DOHH2 (cell line): ENCODE results near the gene ARHGAP23.

Experiments
- H3F3A ChIP-seq: fragments of 200-600 bp; sonication (generic), shearing (Covaris generic); 2 replicates; pipeline ENCODE4 v1.6.0; 2016; ENCODE audit warnings: antibody characterized with exemption, mild to moderate bottlenecking; ENCODE audit not compliant: control insufficient read depth, insufficient read depth
- H3K27ac ChIP-seq: fragments of 200-600 bp; sonication (generic); 2 replicates; pipeline ENCODE4 v1.5.1; 2014; ENCODE audit warnings: low read depth, mild to moderate bottlenecking, low read length, moderate library complexity
- H3K27me3 ChIP-seq: fragments of 200-600 bp; sonication (generic); 2 replicates; pipeline ENCODE4 v1.6.1; 2014; ENCODE audit warnings: mild to moderate bottlenecking, low read length, mixed read lengths; ENCODE audit not compliant: control insufficient read depth
- H3K36me3 ChIP-seq: fragments of 200-600 bp; sonication (generic); 2 replicates; pipeline ENCODE4 v1.6.1; 2014; ENCODE audit warnings: mild to moderate bottlenecking, low read length, moderate library complexity, mixed read lengths; ENCODE audit not compliant: control insufficient read depth
- H3K4me1 ChIP-seq: fragments of 200-600 bp; sonication (generic); 2 replicates; pipeline ENCODE4 v1.6.1; 2014; ENCODE audit warnings: mild to moderate bottlenecking, low read length, mixed read lengths; ENCODE audit not compliant: control insufficient read depth
- H3K4me2 ChIP-seq: fragments of 200-600 bp; sonication (generic); 2 replicates; pipeline ENCODE4 v1.6.0; 2014; ENCODE audit warnings: mild to moderate bottlenecking, low read length, moderate library complexity
- H3K4me3 ChIP-seq: fragments of 200-600 bp; sonication (generic); 2 replicates; pipeline ENCODE4 v1.5.1; 2014; ENCODE audit warnings: mild to moderate bottlenecking, low read length, mixed read lengths
- H3K79me2 ChIP-seq: fragments of 200-600 bp; sonication (generic); 2 replicates; pipeline ENCODE4 v1.6.1; 2014; ENCODE audit warnings: mild to moderate bottlenecking, low read length, mixed read lengths; ENCODE audit not compliant: control insufficient read depth
- H3K9me2 ChIP-seq: fragments of 200-600 bp; sonication (generic); replicated peaks from 2 replicates; pipeline ENCODE4 v1.6.1; 2014; ENCODE audit warnings: mild to moderate bottlenecking, low read length, mixed read lengths; ENCODE audit not compliant: control insufficient read depth
- H3K9me3 ChIP-seq: fragments of 200-600 bp; sonication (generic); 2 replicates; pipeline ENCODE4 v1.6.1; 2014; ENCODE audit warnings: antibody characterized with exemption, low read length, mixed read lengths; ENCODE audit not compliant: control insufficient read depth, insufficient read depth
- H4K20me1 ChIP-seq: fragments of 200-600 bp; sonication (generic); 2 replicates; pipeline ENCODE4 v1.6.0; 2014; ENCODE audit warnings: low read depth, mild to moderate bottlenecking, antibody characterized with exemption, low read length, moderate library complexity; ENCODE audit not compliant: control insufficient read depth, insufficient read depth
- CTCF ChIP-seq: fragments of 200-600 bp; sonication (generic); IDR thresholded peaks from one replicate; pipeline ENCODE4 v1.5.1; 2014; ENCODE audit warnings: antibody characterized with exemption, mild to moderate bottlenecking, low read depth, low read length; ENCODE audit not compliant: poor library complexity, severe bottlenecking
- EZH2phosphoT487 ChIP-seq: fragments of 200-600 bp; sonication (generic); IDR thresholded peaks from 2 replicates; pipeline ENCODE4 v1.6.1; 2017; ENCODE audit warnings: borderline replicate concordance, mild to moderate bottlenecking, antibody characterized with exemption, low read length, moderate library complexity, mixed read lengths

ARHGAP23 gene

GRCh38 chr17:38421871-38422827, 6.1 kb upstream of the ARHGAP23 start:
- H3K9me2 ChIP-seq: no peaks in the 10 kb centered on the region
- no peak for TF ChIP-seq CTCF
- no peak for TF ChIP-seq EZH2phosphoT487
- peak overlapping the region; percentile 50 for H3K4me3 ChIP-seq
- H3K27ac ChIP-seq: no peak overlapping the region
- no peaks in the 10 kb centered on the region for H3F3A ChIP-seq
- peaks cover 21% of the 10 kb centered on the region for H3K27me3 ChIP-seq
- no peaks in the 10 kb centered on the region for H3K36me3 ChIP-seq
- no peaks in the 10 kb centered on the region for H4K20me1 ChIP-seq
- H3K9me3 ChIP-seq: no peaks in the 10 kb centered on the region
- peak overlapping the region; percentile 73 for H3K4me2 ChIP-seq
- peaks cover 25% of the 10 kb centered on the region for H3K4me1 ChIP-seq
- no peaks in the 10 kb centered on the region for H3K79me2 ChIP-seq

- Histone ChIP-seq H3K79me2 (no peaks in the 10 kb centered on the region), H3K27ac (no peak overlapping the region), H3K4me1 (peaks cover 36% of the 10 kb centered on the region), H4K20me1 (no peaks in the 10 kb centered on the region), H3K27me3 (peaks cover 32% of the 10 kb centered on the region), H3K4me2 (no peak overlapping the region), H3K9me3 (no peaks in the 10 kb centered on the region), H3K36me3 (no peaks in the 10 kb centered on the region), H3F3A (no peaks in the 10 kb centered on the region), H3K4me3 (no peak overlapping the region), H3K9me2 (no peaks in the 10 kb centered on the region)
- TF ChIP-seq EZH2phosphoT487 (no peak), CTCF (no peak)
Observed at GRCh38 chr17:38424297-38424972, 3.8 kb upstream of the ARHGAP23 start.

- peaks cover 36% of the 10 kb centered on the region for H3K4me1 ChIP-seq
- H3K4me2 ChIP-seq: no peak overlapping the region
- no peaks in the 10 kb centered on the region for H3K79me2 ChIP-seq
- no peaks in the 10 kb centered on the region for H3K9me2 ChIP-seq
- no peak overlapping the region for H3K4me3 ChIP-seq
- H3K9me3 ChIP-seq: no peaks in the 10 kb centered on the region
- H3K27ac ChIP-seq: no peak overlapping the region
- H3K36me3 ChIP-seq: no peaks in the 10 kb centered on the region
- no peaks in the 10 kb centered on the region for H4K20me1 ChIP-seq
- H3K27me3 ChIP-seq: peaks cover 34% of the 10 kb centered on the region
- no peak for TF ChIP-seq CTCF
- TF ChIP-seq EZH2phosphoT487: no peak
- H3F3A ChIP-seq: no peaks in the 10 kb centered on the region
Observed at GRCh38 chr17:38425031-38425430, 3.2 kb upstream of the ARHGAP23 start.
